HepG2 (cell line): Measurements from ENCODE around the gene LRRN4CL. TPM values are rescaled to one million over a fixed set of nuclear protein-coding genes. Genes with fewer than 3 reads are reported as not detected.

Source experiments
- FIP1L1 ChIP-seq: fragments of 200-400 bp; formaldehyde crosslinking; IDR thresholded peaks from 2 replicates; pipeline ENCODE4 v1.6.1; 2018; ENCODE audit warnings: low read depth, mild to moderate bottlenecking, low read length, moderate library complexity, borderline replicate concordance; ENCODE audit not compliant: insufficient read depth
- HCFC1 ChIP-seq: fragments of 150-350 bp; IDR thresholded peaks from 2 replicates; pipeline ENCODE4 v1.6.1; 2014; ENCODE audit warnings: low read depth, low read length
- HDAC6 ChIP-seq: fragments of 200-600 bp; sonication (generic); IDR thresholded peaks from 2 replicates; pipeline ENCODE4 v1.7.0; 2017; ENCODE audit warnings: mild to moderate bottlenecking, antibody characterized with exemption, low read length, low read depth
- NFKBIZ ChIP-seq: IDR thresholded peaks from 2 replicates; pipeline ENCODE4 v1.6.1; 2018; ENCODE audit warnings: missing genetic modification reagents, missing compliant biosample characterization
- NRL ChIP-seq: sonication (generic); formaldehyde crosslinking; IDR thresholded peaks from 2 replicates; pipeline ENCODE4 v1.5.0; 2020; ENCODE audit warnings: missing genetic modification reagents, mild to moderate bottlenecking, moderate library complexity, borderline replicate concordance
- PREB ChIP-seq: sonication (generic); formaldehyde crosslinking; IDR thresholded peaks from 2 replicates; pipeline ENCODE4 v1.4.0; 2020; ENCODE audit warnings: missing genetic modification reagents
- RNF219 ChIP-seq: sonication (generic); formaldehyde crosslinking; IDR thresholded peaks from 2 replicates; pipeline ENCODE4 v1.5.0; 2020; ENCODE audit warnings: mild to moderate bottlenecking, missing genetic modification reagents
- SMARCC2 ChIP-seq: fragments of 450-650 bp; IDR thresholded peaks from 2 replicates; pipeline ENCODE4 v1.6.1; 2017; ENCODE audit warnings: antibody characterized with exemption, mild to moderate bottlenecking
- SPEN ChIP-seq: sonication (generic); formaldehyde crosslinking; IDR thresholded peaks from 2 replicates; pipeline ENCODE4 v1.5.1; 2020; ENCODE audit warnings: low read depth, mild to moderate bottlenecking, missing genetic modification reagents
- STAG1 ChIP-seq: sonication (generic); formaldehyde crosslinking; IDR thresholded peaks from 2 replicates; pipeline ENCODE4 v1.4.0; 2020; ENCODE audit warnings: missing genetic modification reagents
- XBP1 ChIP-seq: sonication (generic); formaldehyde crosslinking; IDR thresholded peaks from 2 replicates; pipeline ENCODE4 v1.5.0; 2020; ENCODE audit warnings: missing genetic modification reagents
- ZBTB43 ChIP-seq: sonication (generic); formaldehyde crosslinking; conservative IDR thresholded peaks from 2 replicates; pipeline ENCODE4 v1.4.0; 2020; ENCODE audit warnings: missing genetic modification reagents
- ZNF24 ChIP-seq: fragments of 450-650 bp; IDR thresholded peaks from 2 replicates; pipeline ENCODE4 v1.6.1; 2017; ENCODE audit warnings: antibody characterized with exemption, mild to moderate bottlenecking
- ZNF253 ChIP-seq: sonication (generic); formaldehyde crosslinking; IDR thresholded peaks from 2 replicates; pipeline ENCODE4 v1.8.0; 2022; ENCODE audit warnings: mild to moderate bottlenecking, missing genetic modification reagents, borderline replicate concordance
- ZNF337 ChIP-seq: sonication (generic); formaldehyde crosslinking; IDR thresholded peaks from 2 replicates; pipeline ENCODE4 v1.5.1; 2020; ENCODE audit warnings: missing genetic modification reagents, low read depth, mild to moderate bottlenecking, borderline replicate concordance
- ZNF512B ChIP-seq: sonication (generic); formaldehyde crosslinking; IDR thresholded peaks from 2 replicates; pipeline ENCODE4 v1.5.1; 2020; ENCODE audit warnings: missing genetic modification reagents, mild to moderate bottlenecking, borderline replicate concordance
- ZSCAN29 ChIP-seq: sonication (generic); formaldehyde crosslinking; conservative IDR thresholded peaks from 2 replicates; pipeline ENCODE4 v1.4.0; 2020; ENCODE audit warnings: mild to moderate bottlenecking, missing genetic modification reagents
- polyA plus RNA-seq, 8 experiments: library from polyadenylated mRNA; depleted of rRNA in 3 of 8; stranded (reverse) in 7 of 8; unstranded in 1 of 8; fragments of >200 nt; fragmentation: Illumina TruSeq in 4 of 8; extraction: Trizol in 4 of 8; gene quantifications; 2 replicates each; pipeline versions ENCODE4 v1.2.1 to v1.2.3, GENCODE V29; 2011 to 2016; ENCODE audit warnings: low read depth in 4 of 8, missing spikeins in 1 of 8, mixed read lengths in 1 of 8; ENCODE audit not compliant: insufficient read depth in 1 of 8
- total RNA-seq, 5 experiments: library from RNA; depleted of rRNA; stranded (reverse); fragments of >200 nt; fragmentation: Illumina TruSeq; extraction: Trizol; gene quantifications; 2 replicates each; pipeline ENCODE4 v1.2.3, GENCODE V29; 2016; ENCODE audit warnings: low read depth in 1 of 5
- TF ChIP-seq, protein P1 (sequence below): sonication (generic); formaldehyde crosslinking; IDR thresholded peaks from 2 replicates; pipeline ENCODE4 v1.4.0; 2020; ENCODE audit warnings: missing genetic modification reagents
- TF ChIP-seq, protein P2 (sequence below): sonication (generic); formaldehyde crosslinking; IDR thresholded peaks from 2 replicates; pipeline ENCODE4 v1.5.0; 2020; ENCODE audit warnings: missing genetic modification reagents

LRRN4CL gene
- total and polyA plus RNA-seq, 2 of the 13 experiments (the other 11 are each of a cell fraction or from before 2014, with no cell fraction given), result 0.11 TPM; not detected in 1

DNA sequence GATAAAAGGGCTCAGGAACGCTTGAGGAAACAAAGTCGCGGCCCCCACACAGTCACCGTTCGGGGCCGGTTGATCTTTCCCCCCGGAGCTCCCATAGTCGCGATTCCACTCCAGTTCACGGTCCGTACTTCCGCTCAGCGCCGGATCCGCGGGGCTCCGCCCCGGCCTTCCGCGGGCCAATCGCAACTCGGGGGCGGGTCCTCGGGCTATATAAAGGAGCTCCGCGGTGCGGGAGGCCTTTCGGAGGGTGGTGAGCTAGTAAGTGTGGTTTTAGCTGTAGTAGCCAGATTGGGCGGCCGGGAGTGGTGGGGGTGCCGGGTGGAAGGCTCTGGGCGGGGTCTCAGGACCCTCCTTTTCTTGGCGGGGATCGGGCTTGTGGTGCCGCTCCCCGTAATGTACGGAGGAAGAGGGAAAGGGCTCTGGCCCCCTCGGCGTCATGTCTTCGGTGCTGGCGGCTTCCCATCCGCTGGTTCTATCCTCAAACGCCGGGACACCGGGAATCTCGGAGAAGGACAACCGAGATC, 24.2 kb downstream of the LRRN4CL start, which contains the start of the genes C11orf98 and CSKMT (continued):
- TF ChIP-seq ZNF253 (CRISPR knock-in tag) (peak; percentile 47; the same call in 1 of the 2 replicates), ZBTB43 (CRISPR knock-in tag) (0 out of 2 replicates have a peak, but pooled peaks have one; percentile 33), ZSCAN29 (CRISPR knock-in tag) (no peak), ZNF24 (no peak), XBP1 (CRISPR knock-in tag) (no peak), RNF219 (CRISPR knock-in tag) (0 out of 2 replicates have a peak, but pooled peaks have one; percentile 17), FIP1L1 (peak; percentile 91; the same call in 1 of the 2 replicates), STAG1 (CRISPR knock-in tag) (no peak), SMARCC2 (no peak), NRL (CRISPR knock-in tag) (peak; percentile 52; the same call in 1 of the 2 replicates), ZNF512B (no peak), SPEN (peak; percentile 84), HCFC1 (no peak; the same call in 1 of the 2 replicates), NFKBIZ (no peak; the same call in 1 of the 2 replicates), PREB (CRISPR knock-in tag) (no peak), HDAC6 (no peak), ZNF337 (CRISPR knock-in tag) (no peak)
- TF ChIP-seq, protein P1, sequence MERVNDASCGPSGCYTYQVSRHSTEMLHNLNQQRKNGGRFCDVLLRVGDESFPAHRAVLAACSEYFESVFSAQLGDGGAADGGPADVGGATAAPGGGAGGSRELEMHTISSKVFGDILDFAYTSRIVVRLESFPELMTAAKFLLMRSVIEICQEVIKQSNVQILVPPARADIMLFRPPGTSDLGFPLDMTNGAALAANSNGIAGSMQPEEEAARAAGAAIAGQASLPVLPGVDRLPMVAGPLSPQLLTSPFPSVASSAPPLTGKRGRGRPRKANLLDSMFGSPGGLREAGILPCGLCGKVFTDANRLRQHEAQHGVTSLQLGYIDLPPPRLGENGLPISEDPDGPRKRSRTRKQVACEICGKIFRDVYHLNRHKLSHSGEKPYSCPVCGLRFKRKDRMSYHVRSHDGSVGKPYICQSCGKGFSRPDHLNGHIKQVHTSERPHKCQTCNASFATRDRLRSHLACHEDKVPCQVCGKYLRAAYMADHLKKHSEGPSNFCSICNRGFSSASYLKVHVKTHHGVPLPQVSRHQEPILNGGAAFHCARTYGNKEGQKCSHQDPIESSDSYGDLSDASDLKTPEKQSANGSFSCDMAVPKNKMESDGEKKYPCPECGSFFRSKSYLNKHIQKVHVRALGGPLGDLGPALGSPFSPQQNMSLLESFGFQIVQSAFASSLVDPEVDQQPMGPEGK, result peak; percentile 67
- TF ChIP-seq, protein P2, sequence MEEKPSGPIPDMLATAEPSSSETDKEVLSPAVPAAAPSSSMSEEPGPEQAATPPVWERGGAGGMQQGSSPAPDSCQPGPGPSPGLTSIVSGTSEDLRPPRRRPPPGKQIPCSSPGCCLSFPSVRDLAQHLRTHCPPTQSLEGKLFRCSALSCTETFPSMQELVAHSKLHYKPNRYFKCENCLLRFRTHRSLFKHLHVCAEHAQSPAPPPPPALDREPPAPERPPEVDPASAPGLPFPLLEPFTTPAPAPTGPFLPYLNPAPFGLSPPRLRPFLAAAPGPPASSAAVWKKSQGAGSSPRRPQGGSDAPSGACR, result no peak; the same call in 1 of the 2 replicates
